KMS-11 (cell line): Measurements from ENCODE around the gene AMOTL2.

Source experiments
- H2AFZ ChIP-seq: fragments of 200-600 bp; sonication (generic); 2 replicates; pipeline ENCODE4 v1.6.1; 2016; ENCODE audit warnings: antibody characterized with exemption, mixed run types, low read depth
- H3K27ac ChIP-seq: fragments of 200-600 bp; sonication (generic); 2 replicates; pipeline ENCODE4 v1.6.1; 2016; ENCODE audit warnings: mild to moderate bottlenecking, mixed run types
- H3K27me3 ChIP-seq: fragments of 200-600 bp; sonication (generic); 2 replicates; pipeline ENCODE4 v1.6.1; 2017; ENCODE audit warnings: mild to moderate bottlenecking, low read depth, mixed run types, moderate library complexity; ENCODE audit not compliant: insufficient read depth
- H3K36me3 ChIP-seq: fragments of 200-600 bp; sonication (generic); 2 replicates; pipeline ENCODE4 v1.6.1; 2017; ENCODE audit warnings: mild to moderate bottlenecking, mixed run types; ENCODE audit not compliant: insufficient read depth
- H3K4me1 ChIP-seq: fragments of 200-600 bp; sonication (generic); 2 replicates; pipeline ENCODE4 v1.6.1; 2016; ENCODE audit warnings: mild to moderate bottlenecking, low read depth, mixed run types; ENCODE audit not compliant: poor library complexity, severe bottlenecking
- H3K4me2 ChIP-seq: fragments of 200-600 bp; sonication (generic); 2 replicates; pipeline ENCODE4 v1.7.0; 2016; ENCODE audit warnings: mild to moderate bottlenecking, mixed run types
- H3K4me3 ChIP-seq: fragments of 200-600 bp; sonication (generic); IDR thresholded peaks from 2 replicates; pipeline ENCODE4 v1.6.1; 2017; ENCODE audit warnings: low read depth, low read length, mixed read lengths; ENCODE audit not compliant: insufficient read depth
- H3K79me2 ChIP-seq: fragments of 200-600 bp; sonication (generic); 2 replicates; pipeline ENCODE4 v1.6.1; 2016; ENCODE audit warnings: low read depth, mixed run types; ENCODE audit not compliant: insufficient read depth
- H3K9ac ChIP-seq: fragments of 200-600 bp; sonication (generic); 2 replicates; pipeline ENCODE4 v1.6.1; 2016; ENCODE audit warnings: mild to moderate bottlenecking, mixed run types
- H4K20me1 ChIP-seq: fragments of 200-600 bp; sonication (generic); 2 replicates; pipeline ENCODE4 v1.6.1; 2016; ENCODE audit warnings: mild to moderate bottlenecking, mixed run types; ENCODE audit not compliant: insufficient read depth
- TF ChIP-seq, protein P1 (sequence below): fragments of 200-600 bp; sonication (generic); conservative IDR thresholded peaks from 2 replicates; pipeline ENCODE4 v1.6.1; 2017; ENCODE audit warnings: low read depth, mild to moderate bottlenecking, antibody characterized with exemption, low read length, moderate library complexity, mixed read lengths

Gene AMOTL2

DNA sequence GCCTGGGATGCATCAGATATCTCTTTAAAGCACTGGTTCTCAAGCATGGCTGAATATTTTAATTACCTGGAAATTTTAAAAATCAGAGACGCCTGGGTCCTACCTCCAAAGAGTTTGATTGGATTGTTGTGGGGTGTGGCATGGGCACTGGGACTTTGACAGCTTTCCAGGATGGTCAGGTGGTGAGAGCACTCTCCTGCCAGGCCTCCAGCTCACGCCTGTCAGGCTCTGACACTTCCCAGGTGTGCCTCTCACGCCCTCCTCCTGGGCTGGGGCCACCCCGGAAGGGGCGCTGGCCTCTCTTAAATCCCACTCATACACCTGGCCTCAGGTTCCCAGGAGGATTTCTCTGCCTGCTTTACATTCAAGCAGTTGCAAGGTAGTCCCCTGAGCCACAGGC, 48.5 kb downstream of the AMOTL2 start:
- H3K27ac ChIP-seq: no peak overlapping the region
- H3K4me1 ChIP-seq: no peaks in the 10 kb centered on the region
- no peak overlapping the region for H3K4me3 ChIP-seq
- H3K36me3 ChIP-seq: no peaks in the 10 kb centered on the region
- no peak overlapping the region for H3K4me2 ChIP-seq
- H2AFZ ChIP-seq: no peak overlapping the region
- H3K9ac ChIP-seq: no peak overlapping the region
- H4K20me1 ChIP-seq: no peaks in the 10 kb centered on the region
- no peaks in the 10 kb centered on the region for H3K27me3 ChIP-seq
- TF ChIP-seq, protein P1, sequence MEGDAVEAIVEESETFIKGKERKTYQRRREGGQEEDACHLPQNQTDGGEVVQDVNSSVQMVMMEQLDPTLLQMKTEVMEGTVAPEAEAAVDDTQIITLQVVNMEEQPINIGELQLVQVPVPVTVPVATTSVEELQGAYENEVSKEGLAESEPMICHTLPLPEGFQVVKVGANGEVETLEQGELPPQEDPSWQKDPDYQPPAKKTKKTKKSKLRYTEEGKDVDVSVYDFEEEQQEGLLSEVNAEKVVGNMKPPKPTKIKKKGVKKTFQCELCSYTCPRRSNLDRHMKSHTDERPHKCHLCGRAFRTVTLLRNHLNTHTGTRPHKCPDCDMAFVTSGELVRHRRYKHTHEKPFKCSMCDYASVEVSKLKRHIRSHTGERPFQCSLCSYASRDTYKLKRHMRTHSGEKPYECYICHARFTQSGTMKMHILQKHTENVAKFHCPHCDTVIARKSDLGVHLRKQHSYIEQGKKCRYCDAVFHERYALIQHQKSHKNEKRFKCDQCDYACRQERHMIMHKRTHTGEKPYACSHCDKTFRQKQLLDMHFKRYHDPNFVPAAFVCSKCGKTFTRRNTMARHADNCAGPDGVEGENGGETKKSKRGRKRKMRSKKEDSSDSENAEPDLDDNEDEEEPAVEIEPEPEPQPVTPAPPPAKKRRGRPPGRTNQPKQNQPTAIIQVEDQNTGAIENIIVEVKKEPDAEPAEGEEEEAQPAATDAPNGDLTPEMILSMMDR: no peak
- no peaks in the 10 kb centered on the region for H3K79me2 ChIP-seq

DNA sequence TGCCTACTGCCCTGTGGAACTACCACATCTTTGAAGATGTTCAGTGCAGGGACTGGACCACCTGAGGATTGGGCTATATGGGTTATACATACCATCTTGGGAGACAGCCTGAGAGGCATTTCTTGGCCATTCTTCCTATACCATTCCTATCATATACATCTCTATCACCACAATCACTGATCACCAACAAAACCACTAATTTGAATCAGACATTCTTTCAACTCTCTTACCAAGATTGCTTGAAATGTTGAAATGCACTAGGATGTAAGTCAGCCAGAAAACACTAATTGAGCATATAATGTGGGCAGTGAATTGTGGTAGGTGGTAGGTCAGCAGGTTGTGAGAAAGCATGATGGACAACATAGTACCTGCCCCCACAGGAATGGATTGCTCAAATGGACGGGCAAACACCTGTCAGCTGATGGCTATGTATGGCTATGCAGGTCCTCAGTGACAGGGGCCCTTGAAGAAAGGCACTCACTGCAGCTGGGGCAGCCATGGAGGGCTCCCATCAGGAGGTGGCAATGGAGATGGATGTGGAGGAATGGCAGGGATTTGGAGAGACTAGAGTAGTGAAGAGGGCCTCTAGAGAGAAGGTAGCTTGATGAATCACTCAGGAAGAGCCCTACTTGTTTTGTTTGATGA, 49.1 kb downstream of the AMOTL2 start:
- Histone ChIP-seq H3K4me2 (no peak overlapping the region), H3K9ac (no peak overlapping the region), H3K27ac (no peak overlapping the region), H3K4me1 (no peaks in the 10 kb centered on the region), H3K4me3 (no peak overlapping the region), H3K79me2 (no peaks in the 10 kb centered on the region), H2AFZ (no peak overlapping the region), H3K27me3 (no peaks in the 10 kb centered on the region), H4K20me1 (no peaks in the 10 kb centered on the region), H3K36me3 (no peaks in the 10 kb centered on the region)
- TF ChIP-seq, protein P1: no peak

DNA sequence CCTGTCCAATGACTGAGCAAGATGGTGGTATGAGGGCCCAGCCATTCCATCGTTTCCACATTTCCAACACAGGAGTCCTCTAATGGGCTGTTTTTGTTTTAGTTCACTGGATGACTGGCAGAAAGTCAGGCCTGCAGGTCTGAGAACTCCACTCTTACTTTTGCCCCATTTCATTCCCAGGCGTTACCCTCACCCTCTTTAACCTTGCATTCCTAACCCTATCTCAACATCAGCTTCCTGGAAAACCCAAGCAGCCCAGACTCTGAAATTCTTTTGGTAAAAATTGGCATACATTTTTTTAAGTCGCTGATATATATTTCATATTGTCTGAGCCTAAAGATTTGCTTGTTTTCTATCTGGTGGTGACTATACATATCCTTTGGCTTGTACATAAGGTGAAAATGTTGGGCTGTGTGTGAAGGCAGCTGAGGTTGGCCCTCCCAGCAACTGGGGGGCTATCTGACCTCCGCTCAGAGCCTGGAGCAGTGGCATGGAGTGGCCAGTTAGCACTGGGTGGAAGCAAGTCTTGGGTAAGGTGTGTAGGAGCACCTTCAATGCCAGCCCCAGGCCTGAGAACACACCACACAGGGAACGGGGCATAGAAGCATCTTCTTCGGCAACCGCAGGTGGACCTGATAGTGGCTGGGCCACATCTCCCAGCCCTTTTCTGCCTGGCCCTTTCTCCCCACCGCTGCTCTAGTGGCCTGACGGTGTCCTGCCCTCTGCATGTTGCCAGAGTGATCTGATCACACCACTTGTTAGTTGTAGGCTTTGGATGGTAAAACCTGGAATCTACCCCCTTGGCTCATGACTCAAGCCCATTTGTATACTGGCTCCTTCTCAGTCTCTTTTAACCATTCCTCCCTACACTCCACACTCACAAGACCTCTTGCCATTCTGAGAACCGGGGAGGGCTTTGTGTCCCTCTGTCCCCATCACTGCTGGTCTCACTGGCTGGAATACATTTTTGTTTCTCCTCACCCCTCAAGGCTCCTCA, 50.0 kb downstream of the AMOTL2 start:
- Histone ChIP-seq H3K27me3 (no peaks in the 10 kb centered on the region), H3K79me2 (no peaks in the 10 kb centered on the region), H3K9ac (no peak overlapping the region), H3K4me1 (no peaks in the 10 kb centered on the region), H2AFZ (no peak overlapping the region), H3K4me3 (no peak overlapping the region), H3K27ac (no peak overlapping the region), H4K20me1 (no peaks in the 10 kb centered on the region), H3K4me2 (no peak overlapping the region), H3K36me3 (no peaks in the 10 kb centered on the region)
- TF ChIP-seq, protein P1: no peak

DNA sequence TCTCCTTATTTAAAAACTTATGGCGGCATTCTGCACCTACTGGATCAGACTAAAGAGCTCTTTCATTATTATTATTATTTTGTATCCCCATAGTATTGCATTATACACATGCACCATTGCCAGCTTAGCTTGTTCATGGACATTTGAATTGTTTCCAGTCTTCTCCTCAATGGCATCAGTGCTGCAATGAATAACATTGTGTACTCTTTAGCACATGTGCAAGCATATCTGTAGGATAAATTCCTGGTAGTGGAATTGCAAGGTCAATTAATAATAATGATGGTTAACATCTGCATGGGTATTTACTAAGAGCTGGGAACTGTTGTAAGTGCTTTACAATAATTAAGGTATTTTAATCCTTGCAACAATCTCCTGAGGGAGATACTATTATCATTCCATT, 52.0 kb downstream of the AMOTL2 start:
- Histone ChIP-seq H3K79me2 (no peaks in the 10 kb centered on the region), H2AFZ (no peak overlapping the region), H3K4me1 (no peaks in the 10 kb centered on the region), H3K27ac (no peak overlapping the region), H3K4me3 (no peak overlapping the region), H3K27me3 (no peaks in the 10 kb centered on the region), H3K36me3 (no peaks in the 10 kb centered on the region), H3K9ac (no peak overlapping the region), H3K4me2 (no peak overlapping the region), H4K20me1 (no peaks in the 10 kb centered on the region)
- TF ChIP-seq, protein P1: no peak
